ENCODE measurements around the gene PEX1.
A peak's percentile ranks its signal among the peaks of the same experiment; 100 is the strongest.

The PEX1 gene

GRCh38 chr7:92523110-92523509 lies 5.2 kb downstream of the PEX1 start:
- WGBS, result 100% methylated on average over 2 of the region's 2 CpGs
- no peak overlapping the region for H3K14ac ChIP-seq (ENCODE audit: low read length in 2 of 2)

GRCh38 chr7:92520024-92520423 lies 8.3 kb downstream of the PEX1 start:
- no peak overlapping the region for H2BK15ac ChIP-seq (ENCODE audit: low read depth, poor library complexity, severe bottlenecking)
- H2AFZ ChIP-seq (ENCODE audit: low read depth, low read length), result no peak overlapping the region
- H3K9ac ChIP-seq (ENCODE audit: low read length), result no peak overlapping the region
- no peaks in the 10 kb centered on the region for H3K9me3 ChIP-seq (ENCODE audit: control insufficient read depth, low read length)
- no peak overlapping the region for H4K91ac ChIP-seq (ENCODE audit: low read length)
- peaks cover 2% of the 10 kb centered on the region for H3K4me1 ChIP-seq (ENCODE audit: control insufficient read depth, insufficient read depth, low read depth, low read length)
- no peak overlapping the region for H3K4ac ChIP-seq (ENCODE audit: low read depth in 1 of 2, low read length in 2 of 2)
- no peak overlapping the region for H3K4me2 ChIP-seq (ENCODE audit: low read length, poor library complexity, severe bottlenecking)
- H2BK120ac ChIP-seq (ENCODE audit: low read depth, low read length), result no peak overlapping the region
- H3K14ac ChIP-seq (ENCODE audit: low read length in 2 of 2), result no peak overlapping the region
- H2AK5ac ChIP-seq (ENCODE audit: low read length, severe bottlenecking), result no peak overlapping the region
- H3K36me3 ChIP-seq (ENCODE audit: control insufficient read depth in 1 of 2, insufficient read depth in 2 of 2, low read depth in 1 of 2, low read length in 2 of 2), result peaks cover 3 to 41% of the 10 kb centered on the region in 2 experiments
- no peak overlapping the region for H4K8ac ChIP-seq (ENCODE audit: low read length)
- WGBS, result no CpG with 5 or more reads among the region's 1 CpG
- peak overlapping the region; percentile 5 for H3K27ac ChIP-seq (ENCODE audit: low read length, poor library complexity, severe bottlenecking)
- no peak overlapping the region for H3K18ac ChIP-seq (ENCODE audit: low read depth in 1 of 2, low read length in 2 of 2)
- DNase-seq, result no peak
- no peak overlapping the region for H3K23ac ChIP-seq (ENCODE audit: low read length in 2 of 2)
- H3K27me3 ChIP-seq (ENCODE audit: control insufficient read depth in 1 of 2, insufficient read depth in 1 of 2, low read length in 2 of 2), result no peaks in the 10 kb centered on the region
- no peak overlapping the region for H3K4me3 ChIP-seq (ENCODE audit: insufficient read depth in 1 of 2, low read depth in 1 of 2, low read length in 2 of 2)
- H2BK5ac ChIP-seq (ENCODE audit: low read depth, low read length, poor library complexity, severe bottlenecking), result no peak overlapping the region
- no peak overlapping the region for H2BK12ac ChIP-seq (ENCODE audit: low read length in 2 of 2)
- H3K79me1 ChIP-seq (replicated peaks; ENCODE audit: low read length, poor library complexity, severe bottlenecking), result peaks cover 8% of the 10 kb centered on the region

More at GRCh38 chr7:92523110-92523509, 5.2 kb downstream of the PEX1 start:
- Histone ChIP-seq H2BK15ac (ENCODE audit: low read depth, poor library complexity, severe bottlenecking) (no peak overlapping the region), H3K4me2 (ENCODE audit: low read length, poor library complexity, severe bottlenecking) (no peak overlapping the region), H3K4ac (ENCODE audit: low read depth in 1 of 2, low read length in 2 of 2) (no peak overlapping the region), H2AFZ (ENCODE audit: low read depth, low read length) (no peak overlapping the region), H2BK5ac (ENCODE audit: low read depth, low read length, poor library complexity, severe bottlenecking) (no peak overlapping the region), H2AK5ac (ENCODE audit: low read length, severe bottlenecking) (no peak overlapping the region), H4K8ac (ENCODE audit: low read length) (no peak overlapping the region), H3K23ac (ENCODE audit: low read length in 2 of 2) (no peak overlapping the region), H3K36me3 (ENCODE audit: control insufficient read depth in 1 of 2, insufficient read depth in 2 of 2, low read depth in 1 of 2, low read length in 2 of 2) (peaks cover 0 to 16% of the 10 kb centered on the region in 2 experiments), H2BK12ac (ENCODE audit: low read length in 2 of 2) (no peak overlapping the region), H3K4me3 (ENCODE audit: insufficient read depth in 1 of 2, low read depth in 1 of 2, low read length in 2 of 2) (no peak overlapping the region), H3K27me3 (ENCODE audit: control insufficient read depth in 1 of 2, insufficient read depth in 1 of 2, low read length in 2 of 2) (no peaks in the 10 kb centered on the region), H2BK120ac (ENCODE audit: low read depth, low read length) (no peak overlapping the region), H3K18ac (ENCODE audit: low read depth in 1 of 2, low read length in 2 of 2) (no peak overlapping the region), H3K4me1 (ENCODE audit: control insufficient read depth, insufficient read depth, low read depth, low read length) (peaks cover 2% of the 10 kb centered on the region), H4K91ac (ENCODE audit: low read length) (no peak overlapping the region), H3K79me1 (replicated peaks; ENCODE audit: low read length, poor library complexity, severe bottlenecking) (peaks cover 14% of the 10 kb centered on the region), H3K27ac (ENCODE audit: low read length, poor library complexity, severe bottlenecking) (no peak overlapping the region), H3K9me3 (ENCODE audit: control insufficient read depth, low read length) (no peaks in the 10 kb centered on the region), H3K9ac (ENCODE audit: low read length) (no peak overlapping the region)
- no peak for DNase-seq

- no peaks in the 10 kb centered on the region for H3K27me3 ChIP-seq (ENCODE audit: control insufficient read depth in 1 of 2, insufficient read depth in 1 of 2, low read length in 2 of 2)
- no peak overlapping the region for H2BK12ac ChIP-seq (ENCODE audit: low read length in 2 of 2)
- H3K18ac ChIP-seq (ENCODE audit: low read depth in 1 of 2, low read length in 2 of 2), result no peak overlapping the region
- H3K9me3 ChIP-seq (ENCODE audit: control insufficient read depth, low read length), result no peaks in the 10 kb centered on the region
- no peak overlapping the region for H3K9ac ChIP-seq (ENCODE audit: low read length)
- H3K36me3 ChIP-seq (ENCODE audit: control insufficient read depth in 1 of 2, insufficient read depth in 2 of 2, low read depth in 1 of 2, low read length in 2 of 2), result peaks cover 3 to 54% of the 10 kb centered on the region in 2 experiments
- no peak overlapping the region for H3K4me2 ChIP-seq (ENCODE audit: low read length, poor library complexity, severe bottlenecking)
- no peak overlapping the region for H3K4ac ChIP-seq (ENCODE audit: low read depth in 1 of 2, low read length in 2 of 2)
- H2AFZ ChIP-seq (ENCODE audit: low read depth, low read length), result no peak overlapping the region
- 83% methylated on average over 3 of the region's 3 CpGs for WGBS
- no peak overlapping the region for H4K8ac ChIP-seq (ENCODE audit: low read length)
- no peak overlapping the region for H2BK5ac ChIP-seq (ENCODE audit: low read depth, low read length, poor library complexity, severe bottlenecking)
- H3K14ac ChIP-seq (ENCODE audit: low read length in 2 of 2), result no peak overlapping the region
- H3K23ac ChIP-seq (ENCODE audit: low read length in 2 of 2), result no peak overlapping the region
- H3K79me1 ChIP-seq (replicated peaks; ENCODE audit: low read length, poor library complexity, severe bottlenecking), result peaks cover 2% of the 10 kb centered on the region
- H2BK120ac ChIP-seq (ENCODE audit: low read depth, low read length), result no peak overlapping the region
- no peak overlapping the region for H4K91ac ChIP-seq (ENCODE audit: low read length)
- peak; percentile 30 for DNase-seq
- no peak overlapping the region for H2AK5ac ChIP-seq (ENCODE audit: low read length, severe bottlenecking)
- H3K27ac ChIP-seq (ENCODE audit: low read length, poor library complexity, severe bottlenecking), result no peak overlapping the region
- H2BK15ac ChIP-seq (ENCODE audit: low read depth, poor library complexity, severe bottlenecking), result no peak overlapping the region
- H3K4me1 ChIP-seq (ENCODE audit: control insufficient read depth, insufficient read depth, low read depth, low read length), result no peaks in the 10 kb centered on the region
- H3K4me3 ChIP-seq (ENCODE audit: insufficient read depth in 1 of 2, low read depth in 1 of 2, low read length in 2 of 2), result no peak overlapping the region
Observed at GRCh38 chr7:92517631-92518030, 10.7 kb downstream of the PEX1 start.

GRCh38 chr7:92513167-92513902 lies 15.0 kb downstream of the PEX1 start:
- Histone ChIP-seq H3K4me3 (ENCODE audit: insufficient read depth in 1 of 2, low read depth in 1 of 2, low read length in 2 of 2) (no peak overlapping the region), H2BK15ac (ENCODE audit: low read depth, poor library complexity, severe bottlenecking) (no peak overlapping the region), H3K14ac (ENCODE audit: low read length in 2 of 2) (no peak overlapping the region), H4K8ac (ENCODE audit: low read length) (no peak overlapping the region), H2AK5ac (ENCODE audit: low read length, severe bottlenecking) (no peak overlapping the region), H3K4me2 (ENCODE audit: low read length, poor library complexity, severe bottlenecking) (no peak overlapping the region), H4K91ac (ENCODE audit: low read length) (no peak overlapping the region), H3K27me3 (ENCODE audit: control insufficient read depth in 1 of 2, insufficient read depth in 1 of 2, low read length in 2 of 2) (no peaks in the 10 kb centered on the region), H3K9ac (ENCODE audit: low read length) (no peak overlapping the region), H2BK12ac (ENCODE audit: low read length in 2 of 2) (no peak overlapping the region), H3K23ac (ENCODE audit: low read length in 2 of 2) (no peak overlapping the region), H3K4me1 (ENCODE audit: control insufficient read depth, insufficient read depth, low read depth, low read length) (no peaks in the 10 kb centered on the region), H2BK120ac (ENCODE audit: low read depth, low read length) (no peak overlapping the region), H3K79me1 (replicated peaks; ENCODE audit: low read length, poor library complexity, severe bottlenecking) (peaks cover 1% of the 10 kb centered on the region), H3K4ac (ENCODE audit: low read depth in 1 of 2, low read length in 2 of 2) (no peak overlapping the region), H2AFZ (ENCODE audit: low read depth, low read length) (no peak overlapping the region), H3K27ac (ENCODE audit: low read length, poor library complexity, severe bottlenecking) (no peak overlapping the region), H3K36me3 (ENCODE audit: control insufficient read depth in 1 of 2, insufficient read depth in 2 of 2, low read depth in 1 of 2, low read length in 2 of 2) (peaks cover 4 to 58% of the 10 kb centered on the region in 2 experiments), H3K9me3 (ENCODE audit: control insufficient read depth, low read length) (no peaks in the 10 kb centered on the region), H2BK5ac (ENCODE audit: low read depth, low read length, poor library complexity, severe bottlenecking) (no peak overlapping the region), H3K18ac (ENCODE audit: low read depth in 1 of 2, low read length in 2 of 2) (no peak overlapping the region)
- DNase-seq, result no peak
- WGBS, result 80% methylated on average over 1 of the region's 3 CpGs

All from mesenchymal stem cell (in vitro differentiated cells and primary cell).